WTC11 (cell line): ENCODE results near the gene CHPF2. TPM values are rescaled to one million over a fixed set of nuclear protein-coding genes. Genes with fewer than 3 reads are reported as not detected.

ENCODE experiments used
- ATAC-seq: fragments of 200-7000 bp; cut with Tn5 transposase; 2 replicates; pipeline ENCODE4 v1.10.0; 2021; ENCODE audit warnings: mild to moderate bottlenecking, moderate library complexity
- CTCF ChIA-PET: fragments of 300-600 bp; sonication (Branson Sonifier 250); formaldehyde crosslinking; loops from one replicate; lab custom pipeline; 2021; ENCODE audit warnings: antibody characterized with exemption; lab: Charles Lee
- POLR2A ChIA-PET: fragments of 350-600 bp; sonication (Branson Sonifier 250); formaldehyde crosslinking; loops from one replicate; lab custom pipeline; 2021; ENCODE audit warnings: antibody characterized with exemption; lab: Charles Lee
- DNase-seq: peaks from one replicate; pipeline ENCODE4 v3.0.0; 2021; ENCODE audit warnings: low spot score
- H3K27ac Mint-ChIP-seq: 2 replicates; pipeline ENCODE4 v1.8.0; 2021; ENCODE audit warnings: mixed read lengths
- H3K27me3 Mint-ChIP-seq: 2 replicates; pipeline ENCODE4 v1.8.0; 2021; ENCODE audit warnings: low read depth, mild to moderate bottlenecking, moderate library complexity, mixed read lengths
- H3K36me3 Mint-ChIP-seq: 2 replicates; pipeline ENCODE4 v1.8.0; 2021; ENCODE audit warnings: mixed read lengths
- H3K4me1 Mint-ChIP-seq: 2 replicates; pipeline ENCODE4 v1.8.0; 2022; ENCODE audit warnings: mixed read lengths
- H3K4me3 Mint-ChIP-seq: 2 replicates; pipeline ENCODE4 v1.8.0; 2021; ENCODE audit warnings: mild to moderate bottlenecking, moderate library complexity, mixed read lengths
- H3K9me3 Mint-ChIP-seq: 2 replicates; pipeline ENCODE4 v1.8.0; 2021; ENCODE audit warnings: mixed read lengths
- ATF2 ChIP-seq: sonication (generic); formaldehyde crosslinking; IDR thresholded peaks from 2 replicates; pipeline ENCODE4 v1.8.1; 2022; ENCODE audit warnings: low read depth, missing genetic modification reagents, borderline replicate concordance
- CDX4 ChIP-seq: fragments of 250-450 bp; sonication (Bioruptor Pico); IDR thresholded peaks from 2 replicates; pipeline ENCODE4 v1.9.0; 2021; ENCODE audit warnings: moderate library complexity, mild to moderate bottlenecking, inconsistent platforms, borderline replicate concordance
- CTCF ChIP-seq: fragments of 200-600 bp; IDR thresholded peaks from 2 replicates; pipeline ENCODE4 v1.8.0; 2022; ENCODE audit warnings: antibody characterized with exemption
- E2F1 ChIP-seq: sonication (generic); formaldehyde crosslinking; IDR thresholded peaks from 2 replicates; pipeline ENCODE4 v1.8.0; 2022; ENCODE audit warnings: mild to moderate bottlenecking, missing genetic modification reagents
- E2F4 ChIP-seq: sonication (generic); formaldehyde crosslinking; IDR thresholded peaks from 2 replicates; pipeline ENCODE4 v1.8.1; 2022; ENCODE audit warnings: low read depth, mild to moderate bottlenecking, moderate library complexity, missing genetic modification reagents, borderline replicate concordance
- EMX1 ChIP-seq: fragments of 250-450 bp; sonication (Bioruptor Pico); IDR thresholded peaks from 2 replicates; pipeline ENCODE4 v1.8.0; 2021; ENCODE audit warnings: mild to moderate bottlenecking
- ERG ChIP-seq: fragments of 250-450 bp; sonication (Bioruptor Pico); IDR thresholded peaks from 2 replicates; pipeline ENCODE4 v1.8.0; 2021; ENCODE audit warnings: mild to moderate bottlenecking
- ESRRA ChIP-seq: sonication (generic); formaldehyde crosslinking; IDR thresholded peaks from 2 replicates; pipeline ENCODE4 v1.8.1; 2022; ENCODE audit warnings: mild to moderate bottlenecking, missing genetic modification reagents, borderline replicate concordance
- GABPB1 ChIP-seq: sonication (generic); formaldehyde crosslinking; IDR thresholded peaks from 2 replicates; pipeline ENCODE4 v1.8.1; 2023; ENCODE audit warnings: mild to moderate bottlenecking, missing genetic modification reagents
- IRF2 ChIP-seq: sonication (generic); formaldehyde crosslinking; IDR thresholded peaks from 2 replicates; pipeline ENCODE4 v1.8.0; 2022; ENCODE audit warnings: low read depth, missing genetic modification reagents, borderline replicate concordance
- JAZF1 ChIP-seq: fragments of 250-450 bp; sonication (Bioruptor Pico); IDR thresholded peaks from 2 replicates; pipeline ENCODE4 v1.9.0; 2021; ENCODE audit warnings: moderate library complexity, mild to moderate bottlenecking, inconsistent platforms
- MLX ChIP-seq: sonication (generic); formaldehyde crosslinking; IDR thresholded peaks from 2 replicates; pipeline ENCODE4 v1.8.1; 2023; ENCODE audit warnings: mild to moderate bottlenecking, missing genetic modification reagents, moderate library complexity
- MYBL2 ChIP-seq: sonication (generic); formaldehyde crosslinking; IDR thresholded peaks from 2 replicates; pipeline ENCODE4 v1.8.1; 2023; ENCODE audit warnings: mild to moderate bottlenecking, moderate library complexity, missing genetic modification reagents
- NFYB ChIP-seq: sonication (generic); formaldehyde crosslinking; conservative IDR thresholded peaks from 2 replicates; pipeline ENCODE4 v1.8.0; 2022; ENCODE audit warnings: low read depth, missing genetic modification reagents
- PRRX2 ChIP-seq: fragments of 250-450 bp; sonication (Bioruptor Pico); IDR thresholded peaks from 2 replicates; pipeline ENCODE4 v1.8.0; 2021; ENCODE audit warnings: mild to moderate bottlenecking
- STAT6 ChIP-seq: sonication (generic); formaldehyde crosslinking; conservative IDR thresholded peaks from 2 replicates; pipeline ENCODE4 v1.8.1; 2023; ENCODE audit warnings: mild to moderate bottlenecking, low read depth, missing genetic modification reagents, moderate library complexity
- TP53 ChIP-seq: sonication (generic); formaldehyde crosslinking; IDR thresholded peaks from 2 replicates; pipeline ENCODE4 v1.8.1; 2023; ENCODE audit warnings: mild to moderate bottlenecking, missing genetic modification reagents
- ZMAT4 ChIP-seq: fragments of 250-450 bp; sonication (Bioruptor Pico); IDR thresholded peaks from 2 replicates; pipeline ENCODE4 v1.9.0; 2021; ENCODE audit warnings: mild to moderate bottlenecking
- ZNF263 ChIP-seq: sonication (generic); formaldehyde crosslinking; IDR thresholded peaks from 2 replicates; pipeline ENCODE4 v1.8.1; 2022; ENCODE audit warnings: low read depth, mild to moderate bottlenecking, moderate library complexity, missing genetic modification reagents
- ZNF317 ChIP-seq: sonication (generic); formaldehyde crosslinking; IDR thresholded peaks from 2 replicates; pipeline ENCODE4 v1.8.1; 2023; ENCODE audit warnings: low read depth, mild to moderate bottlenecking, moderate library complexity, missing genetic modification reagents, borderline replicate concordance
- ZNF396 ChIP-seq: fragments of 250-450 bp; sonication (Bioruptor Pico); IDR thresholded peaks from 2 replicates; pipeline ENCODE4 v1.8.0; 2021; ENCODE audit warnings: mild to moderate bottlenecking, moderate library complexity, borderline replicate concordance
- ZNF423 ChIP-seq: fragments of 250-450 bp; sonication (Bioruptor Pico); IDR thresholded peaks from 2 replicates; pipeline ENCODE4 v2.1.2; 2022; ENCODE audit warnings: mild to moderate bottlenecking, moderate library complexity
- total RNA-seq: library from RNA; stranded (reverse); gene quantifications from 3 replicates; pipeline ENCODE4 v1.2.3, GENCODE V29; 2021

The CHPF2 gene
- total RNA-seq, 1 experiment from 2014 or later: 30.7 TPM

GRCh38 chr7:151201751-151202150 is 30.5 kb upstream of the CHPF2 start:
- Mint-ChIP-seq H3K4me1 (peaks cover 4% of the 10 kb centered on the region), H3K4me3 (no peak overlapping the region), H3K36me3 (no peaks in the 10 kb centered on the region), H3K27ac (no peak overlapping the region), H3K9me3 (no peaks in the 10 kb centered on the region), H3K27me3 (peaks cover 7% of the 10 kb centered on the region)
- DNase-seq (no peak), ATAC-seq (no peak)
- ChIA-PET POLR2A (no interaction called here), CTCF (no interaction called here)
- TF ChIP-seq E2F1 (CRISPR knock-in tag) (no peak), JAZF1 (CRISPR knock-in tag) (no peak), ATF2 (CRISPR knock-in tag) (no peak), ZNF423 (CRISPR knock-in tag) (no peak), ESRRA (CRISPR knock-in tag) (no peak), IRF2 (no peak), NFYB (CRISPR knock-in tag) (no peak), EMX1 (CRISPR knock-in tag) (no peak), ZMAT4 (CRISPR knock-in tag) (no peak), ERG (no peak), E2F4 (CRISPR knock-in tag) (no peak), MYBL2 (no peak), GABPB1 (CRISPR knock-in tag) (no peak), CTCF (no peak), CDX4 (no peak)

DNA sequence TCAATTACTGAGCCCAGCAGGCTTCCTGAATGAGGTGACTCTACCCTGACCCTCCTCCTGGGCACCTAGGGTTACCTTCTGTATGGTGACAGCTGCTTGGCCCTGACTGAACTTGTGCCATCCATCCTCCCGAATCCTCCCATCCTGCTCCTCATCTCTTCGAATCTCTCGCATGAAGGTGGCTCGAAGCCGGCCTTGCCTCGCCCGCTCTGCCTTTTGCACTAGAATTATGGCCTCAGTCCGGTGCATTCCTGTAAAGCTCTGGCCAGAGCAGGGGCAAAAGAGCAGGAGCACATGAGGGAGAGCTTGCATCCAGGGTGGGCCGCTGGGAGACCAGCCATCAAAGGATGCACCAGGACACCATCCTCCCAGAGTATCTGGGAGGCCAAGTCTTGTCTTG is 29.4 kb upstream of the CHPF2 start:
- H3K27me3 Mint-ChIP-seq: peaks cover 7% of the 10 kb centered on the region
- no peak overlapping the region for H3K27ac Mint-ChIP-seq
- CTCF ChIA-PET: no interaction called here
- no peak for DNase-seq
- H3K4me1 Mint-ChIP-seq: peaks cover 4% of the 10 kb centered on the region
- H3K4me3 Mint-ChIP-seq: no peak overlapping the region
- H3K36me3 Mint-ChIP-seq: no peaks in the 10 kb centered on the region
- H3K9me3 Mint-ChIP-seq: no peaks in the 10 kb centered on the region
- no peak for ATAC-seq
- POLR2A ChIA-PET: no interaction called here
- no peak for TF ChIP-seq CDX4
- TF ChIP-seq PRRX2 (CRISPR knock-in tag): no peak
- TF ChIP-seq ZNF396: no peak
- no peak for TF ChIP-seq ZNF317
- TF ChIP-seq TP53 (CRISPR knock-in tag): no peak
- no peak for TF ChIP-seq ZNF263
- no peak for TF ChIP-seq ATF2 (CRISPR knock-in tag)
- TF ChIP-seq ZNF423 (CRISPR knock-in tag): no peak
- no peak for TF ChIP-seq MLX (CRISPR knock-in tag)
- TF ChIP-seq STAT6 (CRISPR knock-in tag): no peak
